Osteocyte (in vitro differentiated cells): Measurements from ENCODE around the gene USP10. TPM values are rescaled to one million over a fixed set of nuclear protein-coding genes. Genes with fewer than 3 reads are reported as not detected.

Source experiments
- DNase-seq: peaks from one replicate; pipeline ENCODE4 v3.0.0; 2021; ENCODE audit warnings: mixed read lengths; ENCODE audit not compliant: unreplicated experiment; ENCODE audit errors: extremely low spot score
- H3K27ac Mint-ChIP-seq: one replicate; pipeline ENCODE4 v1.8.0; 2021; ENCODE audit warnings: mild to moderate bottlenecking, mixed read lengths; ENCODE audit not compliant: unreplicated experiment
- H3K27me3 Mint-ChIP-seq: one replicate; pipeline ENCODE4 v1.8.0; 2021; ENCODE audit warnings: mixed read lengths; ENCODE audit not compliant: unreplicated experiment
- H3K36me3 Mint-ChIP-seq: one replicate; pipeline ENCODE4 v1.8.0; 2021; ENCODE audit warnings: mixed read lengths; ENCODE audit not compliant: unreplicated experiment
- H3K4me1 Mint-ChIP-seq: one replicate; pipeline ENCODE4 v1.8.0; 2021; ENCODE audit warnings: mixed read lengths; ENCODE audit not compliant: unreplicated experiment
- H3K4me3 Mint-ChIP-seq: one replicate; pipeline ENCODE4 v1.8.0; 2021; ENCODE audit warnings: mild to moderate bottlenecking, moderate library complexity, mixed read lengths; ENCODE audit not compliant: unreplicated experiment
- H3K9me3 Mint-ChIP-seq: one replicate; pipeline ENCODE4 v1.8.0; 2021; ENCODE audit warnings: mixed read lengths; ENCODE audit not compliant: unreplicated experiment
- CTCF ChIP-seq: fragments of 200-600 bp; sonication (generic); IDR thresholded peaks from 2 replicates; pipeline ENCODE4 v1.5.0; 2021; ENCODE audit warnings: antibody characterized with exemption, mild to moderate bottlenecking, moderate library complexity
- total RNA-seq: library from RNA; stranded (reverse); gene quantifications from 2 replicates; pipeline ENCODE4 v1.2.1, GENCODE V29; 2021

Gene USP10
- total RNA-seq, 1 donor from 2014 or later = 46.3 TPM

- Mint-ChIP-seq H3K9me3 (no peaks in the 10 kb centered on the region), H3K4me1 (peaks cover 16% of the 10 kb centered on the region), H3K27ac (peak overlapping the region; percentile 35), H3K4me3 (no peak overlapping the region), H3K36me3 (peaks cover 61% of the 10 kb centered on the region), H3K27me3 (no peaks in the 10 kb centered on the region)
- TF ChIP-seq CTCF = no peak
- DNase-seq = no peak
Measured at GRCh38 chr16:84768061-84768807, 68.4 kb downstream of the USP10 start.

- TF ChIP-seq CTCF = no peak
- H3K36me3 Mint-ChIP-seq = peaks cover 62% of the 10 kb centered on the region
- H3K4me3 Mint-ChIP-seq = no peak overlapping the region
- no peaks in the 10 kb centered on the region for H3K9me3 Mint-ChIP-seq
- H3K27me3 Mint-ChIP-seq = no peaks in the 10 kb centered on the region
- H3K27ac Mint-ChIP-seq = no peak overlapping the region
- peaks cover 16% of the 10 kb centered on the region for H3K4me1 Mint-ChIP-seq
- no peak for DNase-seq
Measured at GRCh38 chr16:84768808-84769197, 69.0 kb downstream of the USP10 start.

GRCh38 chr16:84769416-84769815 lies 69.6 kb downstream of the USP10 start:
- no peak overlapping the region for H3K4me3 Mint-ChIP-seq
- H3K27me3 Mint-ChIP-seq = no peaks in the 10 kb centered on the region
- peaks cover 16% of the 10 kb centered on the region for H3K4me1 Mint-ChIP-seq
- no peak for TF ChIP-seq CTCF
- H3K27ac Mint-ChIP-seq = no peak overlapping the region
- no peaks in the 10 kb centered on the region for H3K9me3 Mint-ChIP-seq
- H3K36me3 Mint-ChIP-seq = peaks cover 57% of the 10 kb centered on the region
- DNase-seq = no peak

GRCh38 chr16:84773312-84773711 lies 73.5 kb downstream of the USP10 start:
- no peak overlapping the region for H3K4me3 Mint-ChIP-seq
- H3K27ac Mint-ChIP-seq = no peak overlapping the region
- TF ChIP-seq CTCF = no peak
- no peaks in the 10 kb centered on the region for H3K9me3 Mint-ChIP-seq
- no peaks in the 10 kb centered on the region for H3K27me3 Mint-ChIP-seq
- no peak for DNase-seq
- peaks cover 46% of the 10 kb centered on the region for H3K36me3 Mint-ChIP-seq
- H3K4me1 Mint-ChIP-seq = peaks cover 5% of the 10 kb centered on the region

- Mint-ChIP-seq H3K36me3 (peaks cover 46% of the 10 kb centered on the region), H3K27ac (no peak overlapping the region), H3K4me3 (no peak overlapping the region), H3K9me3 (no peaks in the 10 kb centered on the region), H3K27me3 (no peaks in the 10 kb centered on the region), H3K4me1 (peaks cover 3% of the 10 kb centered on the region)
- TF ChIP-seq CTCF = no peak
- no peak for DNase-seq
Measured at GRCh38 chr16:84774810-84775209, 75.0 kb downstream of the USP10 start.
